ENCODE results near the gene PHGDH.

GRCh38 chr1:119740896-119741780 lies 29.4 kb downstream of the PHGDH start:
- TF ChIP-seq POLR2AphosphoS5 (IDR thresholded peaks at IDR 0.05; ENCODE audit: borderline replicate concordance, low read depth, low read length) (no peak), EZH2 (IDR thresholded peaks at IDR 0.05) (no peak), FOXP2 (optimal IDR thresholded peaks at IDR 0.05; ENCODE audit: control extremely low read depth, extremely low read length, insufficient read depth) (no peak)
